Esophagus muscularis mucosa (tissue), 3 donors: ENCODE results near the gene TPSG1.
"Not testable (repeated sequence)": the region's sequence is repeated elsewhere in the genome, so short reads cannot be mapped to it uniquely, and the experiment has no call there.

ENCODE experiments used
- POLR2AphosphoS5 ChIP-seq, 2 donors: sonication (generic); formaldehyde crosslinking; IDR thresholded peaks; one replicate each; pipeline ENCODE4 v1.6.1; 2017; ENCODE audit warnings: antibody characterized with exemption in 2 of 2
- TF ChIP-seq, protein P1 (sequence below), 3 experiments: fragments of 200-600 bp in 2 of 3; fragments of 450-650 bp in 1 of 3; sonication (generic) in 2 of 3; IDR thresholded peaks; one replicate each; pipeline ENCODE4 v1.5.1; 2017 to 2019; ENCODE audit warnings: antibody characterized with exemption in 3 of 3, mild to moderate bottlenecking in 2 of 3, moderate library complexity in 1 of 3

DNA sequence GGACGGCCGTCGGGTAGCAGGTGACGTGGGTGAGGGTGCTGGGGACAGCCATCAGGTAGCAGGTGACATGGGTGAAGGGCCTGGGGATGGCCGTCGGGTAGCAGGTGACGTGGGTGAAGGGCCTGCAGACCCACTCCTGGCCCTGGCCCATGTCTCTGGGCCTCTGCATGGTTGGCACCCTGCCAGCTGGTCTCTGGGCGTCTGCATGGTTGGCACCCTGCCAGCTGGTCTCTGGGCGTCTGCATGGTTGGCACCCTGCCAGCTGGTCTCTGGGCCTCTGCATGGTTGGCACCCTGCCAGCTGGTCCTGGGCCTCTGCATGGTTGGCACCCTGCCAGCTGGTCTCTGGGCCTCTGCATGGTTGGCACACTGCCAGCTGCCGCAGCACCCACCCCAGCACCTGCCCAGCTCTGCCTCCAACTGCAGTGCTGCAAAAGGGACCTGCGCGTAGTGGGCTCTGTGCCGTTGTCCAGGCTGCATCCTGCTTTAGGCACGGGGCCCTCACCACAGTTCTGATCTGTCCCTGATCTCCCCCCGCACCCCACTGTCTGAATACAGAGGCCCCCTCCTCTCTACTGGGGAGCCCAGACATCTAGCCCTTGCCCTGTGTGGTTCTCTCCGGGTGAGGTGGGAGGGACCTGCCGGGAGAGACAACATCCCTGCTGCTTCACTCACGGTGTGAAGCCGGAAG is 46.8 kb upstream of the TPSG1 start:
- TF ChIP-seq, protein P1, sequence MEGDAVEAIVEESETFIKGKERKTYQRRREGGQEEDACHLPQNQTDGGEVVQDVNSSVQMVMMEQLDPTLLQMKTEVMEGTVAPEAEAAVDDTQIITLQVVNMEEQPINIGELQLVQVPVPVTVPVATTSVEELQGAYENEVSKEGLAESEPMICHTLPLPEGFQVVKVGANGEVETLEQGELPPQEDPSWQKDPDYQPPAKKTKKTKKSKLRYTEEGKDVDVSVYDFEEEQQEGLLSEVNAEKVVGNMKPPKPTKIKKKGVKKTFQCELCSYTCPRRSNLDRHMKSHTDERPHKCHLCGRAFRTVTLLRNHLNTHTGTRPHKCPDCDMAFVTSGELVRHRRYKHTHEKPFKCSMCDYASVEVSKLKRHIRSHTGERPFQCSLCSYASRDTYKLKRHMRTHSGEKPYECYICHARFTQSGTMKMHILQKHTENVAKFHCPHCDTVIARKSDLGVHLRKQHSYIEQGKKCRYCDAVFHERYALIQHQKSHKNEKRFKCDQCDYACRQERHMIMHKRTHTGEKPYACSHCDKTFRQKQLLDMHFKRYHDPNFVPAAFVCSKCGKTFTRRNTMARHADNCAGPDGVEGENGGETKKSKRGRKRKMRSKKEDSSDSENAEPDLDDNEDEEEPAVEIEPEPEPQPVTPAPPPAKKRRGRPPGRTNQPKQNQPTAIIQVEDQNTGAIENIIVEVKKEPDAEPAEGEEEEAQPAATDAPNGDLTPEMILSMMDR (IDR thresholded peaks at IDR 0.05): not testable (repeated sequence)
- not testable (repeated sequence) for TF ChIP-seq POLR2AphosphoS5 (IDR thresholded peaks at IDR 0.05)
